ENCODE results near the gene YIPF6. TPM values are rescaled to one million over a fixed set of nuclear protein-coding genes. Genes with fewer than 3 reads are reported as not detected.
"Not testable (repeated sequence)": the region's sequence is repeated elsewhere in the genome, so short reads cannot be mapped to it uniquely, and the experiment has no call there.

The YIPF6 gene
- total and polyA plus RNA-seq, 3 experiments from 2014 or later: 17.5 to 20.4 (median 19.4) TPM

DNA sequence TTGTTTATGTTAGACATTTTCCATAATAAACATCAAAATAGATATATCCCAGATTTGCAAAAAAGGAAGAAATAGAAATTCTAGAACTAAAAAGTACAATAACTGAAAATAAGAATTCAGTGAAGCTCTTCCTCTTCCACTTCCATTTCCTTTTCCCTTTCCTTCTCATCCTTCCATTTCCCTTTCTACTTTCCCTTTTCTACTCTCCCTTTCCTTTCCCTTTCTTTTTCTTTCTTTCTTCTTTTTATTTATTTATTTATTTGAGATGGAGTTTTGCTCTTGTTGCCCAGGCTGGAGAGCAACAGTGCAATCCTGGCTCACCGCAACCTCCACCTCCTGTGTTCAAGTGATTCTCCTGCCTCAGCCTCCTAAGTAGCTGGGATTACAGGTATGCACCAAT, 35.0 kb upstream of the YIPF6 start:
- H3K4me1 ChIP-seq (ENCODE audit: insufficient read depth, low read length): no peaks in the 10 kb centered on the region
- H3K36me3 ChIP-seq (ENCODE audit: insufficient read depth, low read length): no peaks in the 10 kb centered on the region
- peaks cover 0 to 1% (median 0%) of the 10 kb centered on the region in 3 donors for H3K4me1 Mint-ChIP-seq
- H3K9me3 ChIP-seq (ENCODE audit: low read length): no peaks in the 10 kb centered on the region
- POLR2A ChIA-PET: no interaction called here
- peaks cover 0 to 19% of the 10 kb centered on the region in 2 donors for H3K27me3 Mint-ChIP-seq
- H3K27ac Mint-ChIP-seq: no peak overlapping the region
- no peak for DNase-seq
- H3K4me3 ChIP-seq (ENCODE audit: low read length): no peak overlapping the region
- no peaks in the 10 kb centered on the region for H3K9me3 Mint-ChIP-seq
- no peak overlapping the region for H3K4me3 Mint-ChIP-seq
- no peaks in the 10 kb centered on the region for H3K36me3 Mint-ChIP-seq
- H3K27ac ChIP-seq (ENCODE audit: low read depth, low read length): no peak overlapping the region
- CTCF ChIA-PET: no interaction called here
- no peaks in the 10 kb centered on the region for H3K27me3 ChIP-seq (ENCODE audit: insufficient read depth, low read length, poor library complexity, severe bottlenecking)

DNA sequence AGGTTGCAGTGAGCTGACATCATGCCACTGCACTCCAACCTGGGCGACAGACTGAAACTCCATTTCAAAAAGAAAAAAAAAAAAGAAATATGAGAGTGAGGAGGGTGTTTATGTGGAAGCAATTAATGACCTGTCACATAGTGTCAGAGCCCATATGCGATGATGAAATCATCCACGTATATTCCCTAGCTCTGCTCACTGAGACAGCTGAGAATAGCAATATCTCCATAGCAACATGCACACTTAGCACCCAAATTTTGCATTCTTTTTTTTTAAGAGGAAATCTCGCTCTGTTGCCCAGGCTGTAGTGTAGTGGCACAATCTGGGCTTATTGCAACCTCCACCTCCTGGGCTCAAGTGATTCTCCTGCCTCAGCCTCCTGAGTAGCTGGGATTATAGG, 34.1 kb upstream of the YIPF6 start:
- DNase-seq: no peak
- no peaks in the 10 kb centered on the region for H3K36me3 Mint-ChIP-seq
- no peak overlapping the region for H3K27ac ChIP-seq (ENCODE audit: low read depth, low read length)
- H3K4me3 ChIP-seq (ENCODE audit: low read length): no peak overlapping the region
- H3K36me3 ChIP-seq (ENCODE audit: insufficient read depth, low read length): no peaks in the 10 kb centered on the region
- ChIA-PET POLR2A (interaction anchor here (0.7 kb wide), 1 partner anchor 252 kb away, joined by 5 read pairs; no protein-coding TSS in a partner anchor), CTCF (interaction anchor here (0.7 kb wide), 1 partner anchor 15 kb away, joined by 3 read pairs; no protein-coding TSS in a partner anchor)
- H3K4me1 ChIP-seq (ENCODE audit: insufficient read depth, low read length): no peaks in the 10 kb centered on the region
- H3K4me3 Mint-ChIP-seq: no peak overlapping the region
- H3K4me1 Mint-ChIP-seq: peaks cover 0 to 1% (median 0%) of the 10 kb centered on the region in 3 donors
- H3K9me3 ChIP-seq (ENCODE audit: low read length): no peaks in the 10 kb centered on the region
- H3K27me3 Mint-ChIP-seq: peaks cover 0 to 19% of the 10 kb centered on the region in 2 donors
- H3K9me3 Mint-ChIP-seq: no peaks in the 10 kb centered on the region
- H3K27ac Mint-ChIP-seq: no peak overlapping the region
- no peaks in the 10 kb centered on the region for H3K27me3 ChIP-seq (ENCODE audit: insufficient read depth, low read length, poor library complexity, severe bottlenecking)

DNA sequence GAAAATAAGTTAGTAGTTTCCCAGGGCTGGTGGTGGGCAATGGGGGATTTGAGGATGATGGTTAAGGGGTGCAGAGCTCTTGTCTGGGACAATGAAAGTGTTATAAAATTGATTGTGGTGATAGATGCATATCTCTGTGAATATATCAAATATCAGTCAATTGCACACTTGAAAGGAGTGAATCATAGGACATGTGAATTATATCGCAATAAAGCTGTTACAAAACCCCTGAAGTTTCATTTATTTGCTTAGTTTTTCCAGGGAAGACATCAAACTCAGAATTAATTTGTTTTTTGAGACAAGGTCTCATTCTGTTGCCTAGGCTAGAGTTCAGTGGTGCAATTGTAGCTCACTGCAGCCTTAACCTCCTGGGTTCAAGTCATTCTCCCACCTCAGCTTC, 17.9 kb upstream of the YIPF6 start:
- Histone ChIP-seq H3K4me3 (ENCODE audit: low read length) (no peak overlapping the region), H3K9me3 (ENCODE audit: low read length) (no peaks in the 10 kb centered on the region), H3K36me3 (ENCODE audit: insufficient read depth, low read length) (no peaks in the 10 kb centered on the region), H3K27me3 (ENCODE audit: insufficient read depth, low read length, poor library complexity, severe bottlenecking) (no peaks in the 10 kb centered on the region), H3K4me1 (ENCODE audit: insufficient read depth, low read length) (no peaks in the 10 kb centered on the region), H3K27ac (ENCODE audit: low read depth, low read length) (no peak overlapping the region)
- no peak overlapping the region for H3K27ac Mint-ChIP-seq
- H3K36me3 Mint-ChIP-seq: no peaks in the 10 kb centered on the region
- H3K4me3 Mint-ChIP-seq: no peak overlapping the region
- H3K9me3 Mint-ChIP-seq: no peaks in the 10 kb centered on the region
- DNase-seq: no peak
- CTCF ChIA-PET: no interaction called here
- POLR2A ChIA-PET: no interaction called here
- no peaks in the 10 kb centered on the region for H3K4me1 Mint-ChIP-seq
- H3K27me3 Mint-ChIP-seq: peaks cover 3 to 6% of the 10 kb centered on the region in 2 donors

DNA sequence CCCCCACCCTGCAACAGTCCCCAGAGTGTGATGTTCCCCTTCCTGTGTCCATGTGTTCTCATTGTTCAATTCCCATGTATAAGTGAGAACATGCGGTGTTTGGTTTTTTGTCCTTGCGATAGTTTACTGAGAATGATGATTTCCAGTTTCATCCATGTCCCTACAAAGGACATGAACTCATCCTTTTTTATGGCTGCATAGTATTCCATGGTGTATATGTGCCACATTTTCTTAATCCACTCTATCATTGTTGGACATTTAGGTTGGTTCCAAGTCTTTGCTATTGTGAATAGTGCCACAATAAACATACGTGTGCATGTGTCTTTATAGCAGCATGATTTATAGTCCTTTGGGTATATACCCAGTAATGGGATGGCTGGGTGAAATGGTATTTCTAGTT, 12.7 kb upstream of the YIPF6 start:
- H3K27me3 Mint-ChIP-seq; H3K4me3 ChIP-seq (ENCODE audit: low read length); H3K9me3 Mint-ChIP-seq; H3K27ac ChIP-seq (ENCODE audit: low read depth, low read length); H3K9me3 ChIP-seq (ENCODE audit: low read length); H3K4me1 Mint-ChIP-seq; H3K27ac Mint-ChIP-seq; H3K36me3 ChIP-seq (ENCODE audit: insufficient read depth, low read length); H3K27me3 ChIP-seq (ENCODE audit: insufficient read depth, low read length, poor library complexity, severe bottlenecking); H3K4me3 Mint-ChIP-seq; H3K4me1 ChIP-seq (ENCODE audit: insufficient read depth, low read length); POLR2A ChIA-PET; H3K36me3 Mint-ChIP-seq; CTCF ChIA-PET; DNase-seq: not testable (repeated sequence)

DNA sequence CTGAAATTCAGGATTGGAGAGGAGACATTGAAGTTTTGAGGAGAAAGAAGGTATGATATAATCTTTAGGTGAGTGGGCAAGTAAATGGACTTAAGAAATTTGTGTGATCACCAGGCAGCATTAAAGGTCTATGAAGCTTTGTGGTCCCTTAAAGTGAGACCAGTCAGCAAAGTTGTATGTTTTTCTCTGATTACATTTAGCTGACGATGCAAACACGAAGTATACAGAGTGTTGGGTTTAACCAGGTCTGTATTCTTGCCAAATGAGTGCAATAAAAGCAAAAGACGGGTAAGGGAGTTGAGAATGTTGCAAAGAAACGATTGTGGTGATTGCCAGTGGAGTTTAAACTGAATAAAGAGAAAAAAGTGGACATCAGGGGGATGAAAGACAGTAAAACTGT, 11.6 kb upstream of the YIPF6 start:
- H3K4me1 ChIP-seq (ENCODE audit: insufficient read depth, low read length): no peaks in the 10 kb centered on the region
- H3K4me1 Mint-ChIP-seq: peaks cover 0 to 4% (median 3%) of the 10 kb centered on the region in 3 donors
- H3K9me3 ChIP-seq (ENCODE audit: low read length): no peaks in the 10 kb centered on the region
- no peak overlapping the region for H3K4me3 ChIP-seq (ENCODE audit: low read length)
- POLR2A ChIA-PET: no interaction called here
- H3K27me3 ChIP-seq (ENCODE audit: insufficient read depth, low read length, poor library complexity, severe bottlenecking): no peaks in the 10 kb centered on the region
- CTCF ChIA-PET: no interaction called here
- no peaks in the 10 kb centered on the region for H3K9me3 Mint-ChIP-seq
- H3K27ac Mint-ChIP-seq: no peak overlapping the region
- H3K4me3 Mint-ChIP-seq: no peak overlapping the region
- no peaks in the 10 kb centered on the region for H3K36me3 ChIP-seq (ENCODE audit: insufficient read depth, low read length)
- no peak for DNase-seq
- no peaks in the 10 kb centered on the region for H3K36me3 Mint-ChIP-seq
- no peak overlapping the region for H3K27ac ChIP-seq (ENCODE audit: low read depth, low read length)
- H3K27me3 Mint-ChIP-seq: peaks cover 0 to 3% of the 10 kb centered on the region in 2 donors

DNA sequence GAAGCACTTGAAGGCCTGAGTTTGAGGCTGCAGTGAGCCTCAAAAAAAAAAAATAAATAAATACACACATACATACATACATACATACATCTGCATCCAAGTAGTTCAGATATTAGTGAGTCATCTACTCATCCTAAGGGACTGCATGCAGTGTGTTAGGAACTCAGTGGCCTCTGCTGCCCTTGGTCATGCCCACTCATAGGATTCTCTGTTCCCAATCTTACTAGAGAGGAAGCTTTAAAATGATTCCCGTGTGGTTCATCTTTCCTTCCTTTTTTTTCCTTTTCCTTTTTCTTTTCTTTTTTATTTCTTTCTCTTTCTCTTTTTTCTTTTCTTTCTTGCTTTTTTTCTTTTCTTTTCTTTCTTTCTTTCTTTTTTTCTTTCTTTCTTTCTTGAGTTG, 10.9 kb upstream of the YIPF6 start:
- Histone ChIP-seq H3K36me3 (ENCODE audit: insufficient read depth, low read length) (no peaks in the 10 kb centered on the region), H3K27ac (ENCODE audit: low read depth, low read length) (no peak overlapping the region), H3K4me3 (ENCODE audit: low read length) (no peak overlapping the region), H3K9me3 (ENCODE audit: low read length) (no peaks in the 10 kb centered on the region), H3K4me1 (ENCODE audit: insufficient read depth, low read length) (no peaks in the 10 kb centered on the region), H3K27me3 (ENCODE audit: insufficient read depth, low read length, poor library complexity, severe bottlenecking) (no peaks in the 10 kb centered on the region)
- ChIA-PET POLR2A (no interaction called here), CTCF (no interaction called here)
- peaks cover 0 to 3% of the 10 kb centered on the region in 2 donors for H3K27me3 Mint-ChIP-seq
- no peak overlapping the region for H3K4me3 Mint-ChIP-seq
- peaks cover 0 to 4% (median 3%) of the 10 kb centered on the region in 3 donors for H3K4me1 Mint-ChIP-seq
- H3K9me3 Mint-ChIP-seq: no peaks in the 10 kb centered on the region
- no peak overlapping the region for H3K27ac Mint-ChIP-seq
- H3K36me3 Mint-ChIP-seq: no peaks in the 10 kb centered on the region
- no peak for DNase-seq

DNA sequence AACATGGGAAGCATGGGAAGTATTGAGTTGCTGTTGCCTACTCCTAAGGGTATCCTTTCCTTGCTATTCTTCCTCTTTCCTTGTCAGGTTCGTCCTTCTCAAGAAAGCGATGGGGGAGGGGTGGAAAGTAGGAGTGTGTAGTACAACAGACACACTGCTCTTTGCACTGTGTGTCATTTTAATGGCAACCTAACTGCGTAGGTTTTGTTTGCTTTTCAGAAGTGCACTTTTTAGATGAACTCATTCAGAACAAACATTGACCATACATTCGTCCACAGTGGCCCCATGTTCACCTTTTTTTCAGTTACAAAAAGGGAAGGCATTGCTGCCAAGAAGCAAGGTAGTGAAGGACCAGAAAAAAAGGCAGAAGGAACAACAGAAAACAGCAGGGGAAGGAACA, 10.2 kb upstream of the YIPF6 start:
- Mint-ChIP-seq H3K27me3 (peaks cover 0 to 3% of the 10 kb centered on the region in 2 donors), H3K36me3 (no peaks in the 10 kb centered on the region), H3K4me1 (peaks cover 0 to 4% (median 3%) of the 10 kb centered on the region in 3 donors), H3K27ac (no peak overlapping the region), H3K9me3 (no peaks in the 10 kb centered on the region), H3K4me3 (no peak overlapping the region)
- Histone ChIP-seq H3K27ac (ENCODE audit: low read depth, low read length) (no peak overlapping the region), H3K9me3 (ENCODE audit: low read length) (no peaks in the 10 kb centered on the region), H3K36me3 (ENCODE audit: insufficient read depth, low read length) (no peaks in the 10 kb centered on the region), H3K27me3 (ENCODE audit: insufficient read depth, low read length, poor library complexity, severe bottlenecking) (no peaks in the 10 kb centered on the region), H3K4me3 (ENCODE audit: low read length) (no peak overlapping the region), H3K4me1 (ENCODE audit: insufficient read depth, low read length) (no peaks in the 10 kb centered on the region)
- ChIA-PET CTCF (no interaction called here), POLR2A (no interaction called here)
- DNase-seq: no peak

DNA sequence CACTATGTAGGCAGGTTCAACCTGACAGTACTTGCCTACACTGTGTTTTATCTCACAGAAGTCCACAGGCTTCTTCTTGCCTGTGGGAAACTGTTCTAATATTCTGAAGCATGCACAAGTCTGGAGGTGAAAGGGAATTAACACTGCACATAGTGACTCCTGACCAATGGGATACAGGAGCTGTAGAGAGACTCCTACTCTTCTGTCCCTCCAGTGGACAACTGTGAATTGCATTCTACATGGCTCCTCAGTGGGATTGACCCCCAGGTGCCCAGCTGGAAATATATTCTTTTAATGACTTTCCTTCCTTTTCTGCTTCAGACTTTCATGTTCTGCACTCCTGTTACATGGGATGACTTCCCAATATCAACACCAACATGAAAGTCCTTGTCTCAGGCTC, 8.2 kb upstream of the YIPF6 start:
- Histone ChIP-seq H3K27me3 (ENCODE audit: insufficient read depth, low read length, poor library complexity, severe bottlenecking) (no peaks in the 10 kb centered on the region), H3K4me1 (ENCODE audit: insufficient read depth, low read length) (no peaks in the 10 kb centered on the region), H3K36me3 (ENCODE audit: insufficient read depth, low read length) (no peaks in the 10 kb centered on the region), H3K27ac (ENCODE audit: low read depth, low read length) (no peak overlapping the region), H3K4me3 (ENCODE audit: low read length) (no peak overlapping the region), H3K9me3 (ENCODE audit: low read length) (no peaks in the 10 kb centered on the region)
- Mint-ChIP-seq H3K9me3 (no peaks in the 10 kb centered on the region), H3K4me3 (no peak overlapping the region), H3K4me1 (peaks cover 0 to 4% (median 3%) of the 10 kb centered on the region in 3 donors), H3K36me3 (no peaks in the 10 kb centered on the region), H3K27ac (no peak overlapping the region), H3K27me3 (peaks cover 3 to 6% of the 10 kb centered on the region in 2 donors)
- ChIA-PET CTCF (no interaction called here), POLR2A (no interaction called here)
- no peak for DNase-seq

DNA sequence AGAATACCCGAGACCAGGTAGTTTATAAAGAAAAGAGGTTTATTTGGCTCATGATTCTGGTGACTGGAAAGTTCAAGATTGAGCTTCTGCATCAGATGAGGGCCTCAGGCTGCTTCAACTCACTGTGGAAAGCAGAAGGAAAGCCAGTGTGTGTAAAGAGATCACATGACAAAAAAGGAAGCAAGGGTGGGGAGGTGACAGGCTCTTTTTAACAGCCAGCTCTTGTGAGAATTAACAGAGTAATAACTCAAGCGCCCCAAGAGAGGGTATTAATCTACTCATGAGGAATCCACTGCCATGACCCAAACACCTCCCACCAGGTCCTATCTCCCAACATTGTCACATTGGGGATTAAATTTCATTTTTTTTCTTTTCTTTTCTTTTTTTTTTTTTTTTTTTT, 6.3 kb upstream of the YIPF6 start:
- POLR2A ChIA-PET: no interaction called here
- H3K9me3 ChIP-seq (ENCODE audit: low read length): no peaks in the 10 kb centered on the region
- Mint-ChIP-seq H3K4me1 (peaks cover 1 to 6% (median 3%) of the 10 kb centered on the region in 3 donors), H3K27ac (no peak overlapping the region), H3K9me3 (no peaks in the 10 kb centered on the region), H3K27me3 (peaks cover 3 to 6% of the 10 kb centered on the region in 2 donors), H3K4me3 (no peak overlapping the region), H3K36me3 (no peaks in the 10 kb centered on the region)
- DNase-seq: no peak
- no peaks in the 10 kb centered on the region for H3K36me3 ChIP-seq (ENCODE audit: insufficient read depth, low read length)
- H3K4me3 ChIP-seq (ENCODE audit: low read length): no peak overlapping the region
- H3K27ac ChIP-seq (ENCODE audit: low read depth, low read length): no peak overlapping the region
- H3K27me3 ChIP-seq (ENCODE audit: insufficient read depth, low read length, poor library complexity, severe bottlenecking): no peaks in the 10 kb centered on the region
- H3K4me1 ChIP-seq (ENCODE audit: insufficient read depth, low read length): no peaks in the 10 kb centered on the region
- CTCF ChIA-PET: no interaction called here

All from CD8-positive, alpha-beta memory T cell (primary cell).